GM21825 (cell line): ENCODE results near the gene SLC6A11.

ENCODE experiments used
- ATAC-seq: cut with Tn5 transposase; IDR thresholded peaks from one replicate; pipeline ENCODE4 v1.9.1; 2021; ENCODE audit warnings: mild to moderate bottlenecking, moderate library complexity; ENCODE audit not compliant: unreplicated experiment

The SLC6A11 gene

DNA sequence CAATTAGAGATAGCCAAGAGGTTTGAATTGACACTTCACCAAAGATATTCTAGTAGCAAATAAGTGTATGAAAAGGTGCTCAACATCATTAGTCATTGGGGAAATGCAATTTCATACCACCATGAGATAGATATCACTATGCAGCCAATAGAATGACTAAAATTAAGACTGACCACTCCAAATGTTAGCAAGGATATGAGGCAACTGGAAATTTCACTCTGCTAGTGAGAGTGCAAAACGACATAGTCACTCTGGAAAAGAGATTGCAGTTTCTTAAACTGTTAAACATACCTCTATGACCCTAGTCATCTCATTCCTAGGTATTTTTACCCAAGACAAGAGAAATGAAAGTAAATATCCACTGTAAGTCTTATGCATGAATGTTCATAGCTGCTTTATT is 27.6 kb upstream of the SLC6A11 start:
- no peak for ATAC-seq

DNA sequence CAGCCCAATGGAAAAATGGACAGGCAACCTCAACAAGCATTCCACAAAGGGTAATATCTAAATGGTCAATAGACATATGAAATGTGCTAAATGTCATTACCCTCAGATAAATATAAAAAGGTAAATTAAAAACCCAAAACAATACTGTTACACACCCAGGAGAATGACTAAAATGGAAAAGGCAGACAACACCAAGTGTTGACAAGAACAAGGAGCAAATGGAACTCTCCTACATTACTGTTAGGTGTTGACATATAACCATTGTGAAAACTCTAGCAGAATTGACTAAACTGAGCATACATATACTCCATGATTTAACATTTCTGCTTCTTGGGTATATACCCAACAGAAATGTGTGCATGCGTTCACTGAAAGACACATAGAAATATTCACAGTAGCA is 25.3 kb upstream of the SLC6A11 start:
- ATAC-seq = no peak

- no peak for ATAC-seq
Measured at GRCh38 chr3:10792208-10792607, 23.8 kb upstream of the SLC6A11 start.

GRCh38 chr3:10798600-10799367 is 17.2 kb upstream of the SLC6A11 start:
- no peak for ATAC-seq

DNA sequence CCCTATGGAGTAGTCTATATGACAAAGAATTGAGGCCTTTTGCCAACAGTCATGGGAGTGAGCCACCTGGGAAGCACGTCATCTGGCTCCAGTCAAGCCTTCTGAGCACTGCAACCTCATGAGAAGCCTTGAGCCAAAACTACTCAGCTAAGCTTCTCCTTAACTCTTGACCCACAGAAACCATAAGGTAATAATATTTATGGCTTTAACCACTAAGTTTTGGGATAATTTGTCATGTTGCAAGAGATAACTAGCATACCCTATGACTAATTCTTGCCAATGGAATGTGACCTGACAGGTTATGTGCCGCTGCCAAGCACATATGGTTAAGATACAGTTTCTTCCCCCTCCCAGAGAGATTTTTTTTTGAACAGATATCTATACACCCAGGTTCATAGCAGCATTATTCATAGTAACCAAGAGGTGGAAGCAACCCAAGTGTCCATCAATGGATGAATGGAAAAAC is 11.8 kb upstream of the SLC6A11 start:
- ATAC-seq = no peak

DNA sequence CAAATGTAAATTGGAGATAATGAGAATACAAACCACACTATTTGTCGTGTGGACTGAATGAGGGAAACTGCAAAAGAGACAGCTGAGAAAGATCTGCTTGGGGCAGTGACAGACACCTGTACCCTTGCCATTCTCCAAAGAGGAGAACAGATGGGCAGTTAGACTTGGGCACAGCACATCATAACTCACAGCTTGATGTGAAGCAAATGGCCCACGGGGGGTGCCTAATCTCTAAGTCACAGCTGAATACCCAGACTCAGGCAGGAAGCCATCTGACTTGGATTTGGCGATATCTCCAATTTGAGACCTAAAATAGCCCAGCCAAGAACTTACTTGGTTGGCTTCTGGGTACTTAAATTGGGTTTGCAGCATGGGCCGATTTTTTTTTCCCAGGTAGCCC is 10.0 kb upstream of the SLC6A11 start:
- no peak for ATAC-seq

DNA sequence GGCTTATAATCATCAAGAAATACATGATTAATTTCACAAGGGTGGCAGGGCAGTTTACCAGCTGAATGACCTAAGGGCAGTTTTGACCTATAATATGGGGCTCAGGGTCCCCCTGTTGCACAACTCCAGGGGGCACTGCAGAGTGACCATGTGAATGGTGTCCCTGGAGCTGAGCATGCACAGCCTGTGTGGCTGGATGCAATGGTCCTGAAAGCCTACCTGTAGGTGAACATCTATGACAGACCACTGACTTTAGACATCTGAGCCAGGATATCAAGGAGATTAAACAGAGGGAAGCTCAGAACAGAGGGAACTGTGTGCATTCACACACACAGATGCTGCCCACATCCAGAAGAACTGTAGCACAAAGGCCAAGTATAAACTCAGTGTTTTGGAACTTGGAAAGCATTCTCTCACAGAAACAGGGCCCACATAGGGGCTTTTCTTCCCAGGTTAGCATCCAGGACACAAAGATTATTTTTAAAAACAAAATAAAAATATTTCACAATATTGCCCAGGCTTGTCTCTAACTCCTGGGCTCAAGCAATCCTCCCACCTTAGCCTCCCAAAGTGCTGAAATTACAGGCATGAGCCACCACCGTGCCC is 7.8 kb upstream of the SLC6A11 start:
- ATAC-seq = no peak

- ATAC-seq = no peak
Measured at GRCh38 chr3:10808974-10809373, 7.1 kb upstream of the SLC6A11 start.

- ATAC-seq = no peak
Measured at GRCh38 chr3:10810376-10810775, 5.7 kb upstream of the SLC6A11 start.

GRCh38 chr3:10813425-10813824 is 2.6 kb upstream of the SLC6A11 start:
- ATAC-seq = no peak

DNA sequence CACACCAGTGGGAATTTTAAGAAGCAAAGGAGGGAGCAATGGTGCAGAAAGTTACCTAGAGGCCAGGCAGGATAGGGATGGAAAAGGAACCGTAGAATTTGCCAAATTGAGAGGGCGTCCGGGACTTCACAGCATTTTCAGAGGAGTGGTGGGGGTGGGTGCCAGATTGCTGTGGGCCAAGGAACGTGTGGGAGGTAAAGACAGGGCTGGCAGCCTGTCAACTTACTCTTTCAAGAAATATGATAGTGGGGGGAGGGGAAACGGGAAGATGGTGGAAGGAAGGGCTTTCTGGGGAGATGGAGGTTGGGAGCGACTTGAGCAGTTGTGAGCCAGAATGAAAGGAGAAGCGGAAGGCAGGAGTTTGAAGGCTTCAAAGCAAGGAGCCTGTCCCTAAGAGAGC is 1.4 kb upstream of the SLC6A11 start:
- ATAC-seq = no peak

DNA sequence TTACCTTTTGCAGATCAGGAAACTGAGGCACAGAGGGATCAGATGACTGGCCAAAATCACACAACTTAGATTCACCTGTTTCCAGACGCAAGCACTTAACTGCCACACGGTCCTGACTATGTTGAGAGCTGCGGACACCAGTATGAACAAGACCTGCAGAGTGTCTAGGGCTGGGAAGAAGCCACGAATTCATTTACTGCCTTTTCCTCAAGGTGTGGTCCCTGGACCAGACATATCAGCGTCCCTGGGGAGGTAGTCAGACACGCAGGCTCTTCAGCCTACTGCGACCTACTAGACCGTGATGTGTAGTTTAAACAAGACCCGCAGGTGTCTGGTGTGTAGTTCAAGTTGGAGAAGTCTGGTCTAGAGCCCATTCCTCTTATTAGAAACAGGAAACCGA is 541 bp upstream of the SLC6A11 start:
- ATAC-seq = no peak

- no peak for ATAC-seq
Measured at GRCh38 chr3:10816863-10817253, 830 bp downstream of the SLC6A11 start.

DNA sequence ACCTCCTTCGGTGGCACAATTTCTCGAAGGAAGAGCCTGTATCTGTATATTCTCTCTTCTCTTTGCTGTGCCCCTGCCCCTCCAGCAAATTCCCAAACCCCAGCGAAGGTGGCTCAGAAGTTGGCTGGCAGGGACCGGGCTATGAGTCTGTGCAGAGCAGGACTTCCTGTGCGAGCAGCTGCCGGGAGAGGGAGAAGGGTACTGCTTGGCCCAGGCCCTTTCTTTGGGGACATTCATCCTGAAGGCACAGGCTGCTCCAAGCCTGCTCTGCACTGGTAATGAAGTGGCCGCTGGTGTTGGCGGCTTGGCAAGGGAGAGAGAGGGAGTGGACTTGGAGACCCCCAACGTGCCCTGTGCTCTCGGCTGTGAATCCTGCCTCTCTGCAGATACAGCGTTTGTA is 1.5 kb downstream of the SLC6A11 start:
- ATAC-seq = no peak

DNA sequence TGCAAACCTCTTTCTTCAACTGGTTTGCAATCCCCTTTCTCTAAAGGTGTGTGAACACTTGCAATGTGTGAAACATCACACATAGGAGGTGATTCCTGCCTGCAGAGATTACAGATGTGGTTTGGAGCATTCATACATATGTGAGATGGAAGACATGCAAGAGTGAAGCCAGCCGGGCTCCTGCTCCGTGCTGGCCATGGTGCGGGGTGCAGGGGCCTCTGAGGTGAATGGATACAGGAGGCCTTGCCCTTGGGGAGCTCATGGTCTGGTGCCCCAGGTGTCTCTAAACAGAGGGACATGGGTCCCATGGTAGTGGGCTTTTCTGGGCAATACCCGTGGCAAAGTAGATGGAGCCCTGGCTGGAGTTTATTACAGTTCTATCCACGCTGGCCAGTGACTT is 6.0 kb downstream of the SLC6A11 start:
- ATAC-seq = no peak

GRCh38 chr3:10822708-10823515 is 6.9 kb downstream of the SLC6A11 start:
- no peak for ATAC-seq

DNA sequence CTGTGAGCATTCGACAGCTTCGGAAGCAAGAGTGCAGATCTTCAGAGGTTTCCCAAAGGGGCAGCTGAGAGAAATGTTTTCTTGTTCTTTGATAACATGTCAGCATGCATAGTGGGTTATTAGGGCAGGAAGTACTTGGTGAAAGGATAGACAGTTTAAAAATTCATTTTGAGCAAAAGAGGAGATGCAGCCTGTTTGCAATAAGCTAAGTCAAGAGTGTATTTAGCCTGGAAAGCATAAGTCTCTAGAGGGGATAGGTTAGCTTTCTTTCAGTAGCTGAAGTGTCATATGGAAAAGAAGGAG is 7.4 kb downstream of the SLC6A11 start:
- ATAC-seq = no peak

GRCh38 chr3:10824468-10824867 is 8.4 kb downstream of the SLC6A11 start:
- ATAC-seq = no peak

- ATAC-seq = no peak
Measured at GRCh38 chr3:10833855-10834414, 17.9 kb downstream of the SLC6A11 start.

DNA sequence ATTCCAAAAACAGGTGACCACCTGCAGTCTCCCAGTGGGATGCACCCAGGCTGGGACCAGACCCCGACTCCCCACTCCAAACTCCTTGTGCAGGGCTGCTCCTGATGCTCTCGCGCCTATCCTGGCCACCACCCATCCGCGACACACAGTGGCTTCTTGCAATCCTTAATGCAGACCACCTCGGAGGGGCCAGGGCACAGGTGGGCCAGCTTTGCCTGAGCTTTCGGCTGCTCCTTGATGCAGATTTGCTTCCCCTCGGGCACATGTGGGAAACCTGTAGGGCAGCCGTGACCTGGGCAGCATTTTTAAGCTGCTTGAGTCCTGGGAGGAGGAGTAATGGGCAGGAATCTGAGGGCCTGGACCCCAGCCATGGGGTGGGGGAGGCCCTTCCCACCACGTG is 18.9 kb downstream of the SLC6A11 start:
- no peak for ATAC-seq

DNA sequence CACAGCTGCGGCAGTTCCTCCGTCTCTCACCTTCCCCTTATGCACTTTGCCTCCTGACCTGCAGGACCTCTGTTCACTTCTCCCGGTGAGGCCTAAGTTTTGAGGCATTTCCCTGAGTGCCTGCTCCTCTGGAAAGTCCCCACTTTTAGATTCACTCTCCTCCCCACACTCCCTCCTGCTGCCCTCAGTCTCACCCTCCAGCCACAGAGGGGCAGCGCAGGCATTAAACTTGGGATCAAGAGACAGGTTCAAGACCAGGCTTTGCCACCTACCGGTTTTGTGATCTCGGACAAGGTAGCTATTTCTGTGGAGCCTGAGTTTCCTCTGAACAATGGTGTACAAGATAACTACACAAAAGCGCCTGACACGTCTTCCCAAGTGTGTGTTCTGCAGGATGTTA is 19.4 kb downstream of the SLC6A11 start:
- no peak for ATAC-seq

- no peak for ATAC-seq
Measured at GRCh38 chr3:10836676-10837075, 20.6 kb downstream of the SLC6A11 start.
